GM12878 (cell line): ENCODE measurements around the gene EHD4. TPM values are rescaled to one million over a fixed set of nuclear protein-coding genes. Genes with fewer than 3 reads are reported as not detected.

ENCODE experiments used
- ATAC-seq: fragments of 200-7000 bp; cut with Tn5 transposase; 3 replicates; pipeline ENCODE4 v1.9.1; 2020; ENCODE audit warnings: mild to moderate bottlenecking, moderate library complexity
- BruUV-seq: library from RNA; stranded (reverse); fragments of 400-500 nt; replicated peaks from 2 replicates; lab custom pipeline; 2021; lab: Mats Ljungman, UMichigan
- CTCF ChIA-PET: fragments of 300-600 bp; sonication (Branson Sonifier 250); formaldehyde crosslinking; extraction: SDS; loops from one replicate; lab custom pipeline; 2021; ENCODE audit warnings: inconsistent platforms; lab: Yijun Ruan, JAX
- POLR2A ChIA-PET: fragments of 350-600 bp; formaldehyde crosslinking; extraction: SDS; loops from one replicate; lab custom pipeline; 2021; ENCODE audit warnings: inconsistent platforms; lab: Charles Lee
- RAD21 ChIA-PET: fragments of 300-600 bp; sonication (Branson Sonifier 250); formaldehyde crosslinking; loops from one replicate; lab custom pipeline; 2023; ENCODE audit warnings: antibody characterized with exemption; ENCODE audit not compliant: unreplicated experiment; lab: Charles Lee
- SMC1A ChIA-PET: fragments of 300-600 bp; sonication (Branson Sonifier 250); formaldehyde crosslinking; loops from one replicate; lab custom pipeline; 2023; ENCODE audit not compliant: unreplicated experiment, uncharacterized antibody; lab: Charles Lee
- DNase-seq: peaks from one replicate; pipeline ENCODE4 v3.0.0-alpha.2; 2011; ENCODE audit warnings: low read depth, low spot score
- FAIRE-seq: peaks from 3 replicates; lab custom pipeline; 2011; peaks lifted over from hg19 to GRCh38; lab: Jason Lieb, UNC
- H2AFZ ChIP-seq: 2 replicates; pipeline ENCODE4 v1.6.0; 2011; ENCODE audit warnings: low read depth, low read length, control low read depth; ENCODE audit not compliant: control insufficient read depth
- H3K27ac ChIP-seq: 2 replicates; pipeline ENCODE4 v1.5.1; 2011; ENCODE audit warnings: control low read depth; ENCODE audit not compliant: control insufficient read depth, insufficient read depth
- H3K27me3 ChIP-seq, 2 experiments: replicated peaks in 1 of 2; 2 replicates each; pipeline versions ENCODE4 v1.6.0 to v1.6.1; 2011; ENCODE audit warnings: low read length in 1 of 2; ENCODE audit not compliant: control insufficient read depth in 2 of 2, insufficient read depth in 2 of 2
- H3K36me3 ChIP-seq, 2 experiments: 2 replicates each; pipeline ENCODE4 v1.5.1; 2011; ENCODE audit warnings: low read length in 1 of 2; ENCODE audit not compliant: control insufficient read depth in 2 of 2, insufficient read depth in 2 of 2
- H3K4me1 ChIP-seq: 2 replicates; pipeline ENCODE4 v1.6.1; 2011; ENCODE audit warnings: mild to moderate bottlenecking, low read length, moderate library complexity, mixed read lengths; ENCODE audit not compliant: control insufficient read depth, insufficient read depth
- H3K4me2 ChIP-seq: 2 replicates; pipeline ENCODE4 v1.6.0; 2011; ENCODE audit warnings: control low read depth; ENCODE audit not compliant: control insufficient read depth, insufficient read depth
- H3K4me3 ChIP-seq: fragments of 200-600 bp; sonication (generic); 2 replicates; pipeline ENCODE4 v1.5.1; 2016
- H3K79me2 ChIP-seq: 2 replicates; pipeline ENCODE4 v1.6.0; 2011; ENCODE audit warnings: low read length; ENCODE audit not compliant: control insufficient read depth, insufficient read depth
- H3K9ac ChIP-seq: 2 replicates; pipeline ENCODE4 v1.8.0; 2011; ENCODE audit warnings: low read length, control low read depth, mixed read lengths; ENCODE audit not compliant: control insufficient read depth, insufficient read depth
- H3K9me3 ChIP-seq: replicated peaks from 3 replicates; pipeline ENCODE4 v1.5.1; 2011; ENCODE audit warnings: mild to moderate bottlenecking, low read length; ENCODE audit not compliant: control insufficient read depth, insufficient read depth
- H4K20me1 ChIP-seq: 2 replicates; pipeline ENCODE4 v1.6.0; 2011; ENCODE audit not compliant: control insufficient read depth, insufficient read depth
- CBX3 ChIP-seq: fragments of 200-600 bp; sonication (generic); IDR thresholded peaks from 2 replicates; pipeline ENCODE4 v1.6.1; 2016; ENCODE audit warnings: low read depth, borderline replicate concordance
- DPF2 ChIP-seq: fragments of 450-650 bp; IDR thresholded peaks from 2 replicates; pipeline ENCODE4 v1.6.1; 2017; ENCODE audit warnings: mild to moderate bottlenecking
- EP300 ChIP-seq, 2 experiments: fragments of 150-350 bp in 1 of 2; IDR thresholded peaks; 2 replicates each; pipeline ENCODE4 v1.6.1; 2011 to 2012; ENCODE audit warnings: low read depth in 2 of 2, low read length in 2 of 2, borderline replicate concordance in 1 of 2, improper control_type of control experiment in 1 of 2, inconsistent platforms in 1 of 2; ENCODE audit not compliant: control insufficient read depth in 1 of 2
- IRF4 ChIP-seq: IDR thresholded peaks from 2 replicates; pipeline ENCODE4 v1.6.1; 2011; ENCODE audit warnings: low read depth, low read length
- JUND ChIP-seq: IDR thresholded peaks from 2 replicates; pipeline ENCODE4 v1.6.1; 2012; ENCODE audit warnings: low read depth, mild to moderate bottlenecking, low read length, improper control_type of control experiment, moderate library complexity
- NBN ChIP-seq: fragments of 450-650 bp; IDR thresholded peaks from 2 replicates; pipeline ENCODE4 v1.6.1; 2016
- NFIC ChIP-seq: IDR thresholded peaks from 2 replicates; pipeline ENCODE4 v1.6.1; 2012; ENCODE audit warnings: low read depth, mild to moderate bottlenecking, inconsistent platforms, low read length, moderate library complexity
- NFXL1 ChIP-seq: fragments of 450-650 bp; IDR thresholded peaks from 2 replicates; pipeline ENCODE4 v1.6.1; 2017; ENCODE audit warnings: antibody characterized with exemption, mild to moderate bottlenecking, borderline replicate concordance
- NR2C1 ChIP-seq: fragments of 450-650 bp; IDR thresholded peaks from 2 replicates; pipeline ENCODE4 v1.6.1; 2017; ENCODE audit warnings: antibody characterized with exemption, mild to moderate bottlenecking, moderate library complexity
- NRF1 ChIP-seq: conservative IDR thresholded peaks from 2 replicates; pipeline ENCODE4 v1.6.1; 2011; ENCODE audit warnings: mild to moderate bottlenecking, low read depth, low read length, improper control_type of control experiment
- RAD51 ChIP-seq: fragments of 450-650 bp; IDR thresholded peaks from 2 replicates; pipeline ENCODE4 v1.6.1; 2016; ENCODE audit warnings: moderate library complexity, mild to moderate bottlenecking, inconsistent platforms
- RUNX3 ChIP-seq: IDR thresholded peaks from 2 replicates; pipeline ENCODE4 v1.6.1; 2012; ENCODE audit warnings: low read length, inconsistent platforms
- WRNIP1 ChIP-seq: IDR thresholded peaks from 2 replicates; pipeline ENCODE4 v1.6.1; 2011; ENCODE audit warnings: low read depth, low read length, improper control_type of control experiment, borderline replicate concordance
- WGBS: methylation state at CpG from one replicate; pipeline ENCODE4 v1.1.6; 2016; ENCODE audit warnings: low lambda C conversion rate; ENCODE audit not compliant: insufficient replicate concordance, insufficient coverage; ENCODE audit errors: missing lambda C conversion rate; 5-methylcytosine and 5-hydroxymethylcytosine counted together
- in situ Hi-C: fragments of 300-500 bp; cut with MboI; formaldehyde crosslinking; loops from 9 replicates; pipeline ENCODE4 v1.14.3; 2018; ENCODE audit warnings: mixed read lengths
- intact Hi-C: fragments of 100-400 bp; cut with micrococcal nuclease; formaldehyde crosslinking; loops from one replicate; pipeline ENCODE4 v1.14.2; 2022; ENCODE audit not compliant: unreplicated experiment
- polyA plus RNA-seq, 11 experiments: library from polyadenylated mRNA; depleted of rRNA in 4 of 11; unstranded in 6 of 11; stranded (reverse) in 5 of 11; fragments of >200 nt; fragmentation: Nextera tagmentation in 4 of 11; fragmentation: Illumina TruSeq in 1 of 11; extraction: Ambion mirVana in 4 of 11; extraction: Trizol in 1 of 11; gene quantifications; 1 replicate in 1 of 11; 2 replicates in 10 of 11; pipeline versions ENCODE4 v1.2.1 to v1.2.3, GENCODE V29; 2011 to 2016; ENCODE audit warnings: inconsistent platforms in 2 of 11, missing spikeins in 2 of 11, low read depth in 1 of 11
- total RNA-seq, 4 experiments: library from RNA; depleted of rRNA in 3 of 4; stranded (reverse); fragments of >200 nt in 3 of 4; fragmentation: Illumina TruSeq in 1 of 4; extraction: Trizol in 1 of 4; gene quantifications; 2 replicates each; pipeline versions ENCODE4 v1.2.1 to v1.2.3, GENCODE V29; 2013 to 2021
- TF ChIP-seq, protein P1 (sequence below): fragments of 450-650 bp; IDR thresholded peaks from 2 replicates; pipeline ENCODE4 v1.6.1; 2014; ENCODE audit warnings: mild to moderate bottlenecking
- TF ChIP-seq, protein P2 (sequence below): fragments of 450-650 bp; formaldehyde crosslinking; IDR thresholded peaks from 2 replicates; pipeline ENCODE4 v1.5.0; 2022; ENCODE audit warnings: mild to moderate bottlenecking, missing genetic modification characterization
- TF ChIP-seq, protein P3 (sequence below): fragments of 450-650 bp; formaldehyde crosslinking; IDR thresholded peaks from 2 replicates; pipeline ENCODE4 v1.4.0; 2020; ENCODE audit warnings: mild to moderate bottlenecking, moderate library complexity

EHD4 gene
- total and polyA plus RNA-seq, 10 of the 15 experiments (the other 5 are each of a cell fraction or from before 2014, with no cell fraction given) = 4.2 to 62.9 (median 44.7) TPM

DNA sequence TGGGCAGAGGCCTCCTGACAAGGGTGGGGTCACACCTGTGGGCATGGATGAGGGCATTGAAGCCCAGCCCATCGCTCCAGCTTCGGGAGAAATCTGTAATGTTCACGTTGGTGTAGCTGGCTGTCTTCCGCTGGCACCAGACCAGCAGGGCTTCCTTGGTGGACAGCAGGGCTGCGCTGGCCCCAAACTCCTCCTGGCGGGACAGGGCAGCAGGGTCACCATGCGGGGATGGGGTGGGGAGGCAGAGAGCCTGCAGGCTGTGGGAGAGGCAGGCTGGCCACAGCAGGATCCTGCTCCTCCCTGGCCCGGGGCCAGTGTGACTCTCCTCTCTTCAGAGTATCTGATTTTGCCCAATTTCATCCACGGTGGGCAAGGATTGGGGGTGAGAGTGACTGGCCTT, 84.5 kb downstream of the EHD4 start:
- Histone ChIP-seq H3K4me2 (no peak overlapping the region), H2AFZ (no peak overlapping the region), H3K36me3 (no peaks in the 10 kb centered on the region), H3K4me1 (peaks cover 4% of the 10 kb centered on the region), H4K20me1 (no peaks in the 10 kb centered on the region), H3K79me2 (no peaks in the 10 kb centered on the region), H3K9ac (no peak overlapping the region), H3K4me3 (no peak overlapping the region), H3K27ac (no peak overlapping the region), H3K9me3 (no peaks in the 10 kb centered on the region), H3K27me3 (no peaks in the 10 kb centered on the region)
- 68% methylated on average over 9 of the region's 9 CpGs for WGBS
- no TSS peak for BruUV-seq
- ChIA-PET CTCF (interaction anchor here (0.6 to 2.6 kb wide), 2 partner anchors 17 to 34 kb away, joined by 3 to 7 read pairs; no protein-coding TSS in a partner anchor), RAD21 (no interaction called here), POLR2A (no interaction called here), SMC1A (no interaction called here)
- FAIRE-seq = no peak
- no peak for DNase-seq
- in situ Hi-C loops = no loop called here
- no peak for ATAC-seq
- intact Hi-C loops = no loop called here
- TF ChIP-seq EP300 (IDR thresholded peaks at IDR 0.05; ENCODE audit: borderline replicate concordance in 1 of 2, control insufficient read depth in 1 of 2, low read depth in 2 of 2, low read length in 2 of 2) (no peak), CBX3 (no peak), NFXL1 (no peak), JUND (no peak), DPF2 (no peak), NFIC (no peak), WRNIP1 (no peak), RUNX3 (no peak), RAD51 (no peak), NBN (no peak), IRF4 (no peak), NR2C1 (no peak), NRF1 (no peak)
- TF ChIP-seq, protein P1, sequence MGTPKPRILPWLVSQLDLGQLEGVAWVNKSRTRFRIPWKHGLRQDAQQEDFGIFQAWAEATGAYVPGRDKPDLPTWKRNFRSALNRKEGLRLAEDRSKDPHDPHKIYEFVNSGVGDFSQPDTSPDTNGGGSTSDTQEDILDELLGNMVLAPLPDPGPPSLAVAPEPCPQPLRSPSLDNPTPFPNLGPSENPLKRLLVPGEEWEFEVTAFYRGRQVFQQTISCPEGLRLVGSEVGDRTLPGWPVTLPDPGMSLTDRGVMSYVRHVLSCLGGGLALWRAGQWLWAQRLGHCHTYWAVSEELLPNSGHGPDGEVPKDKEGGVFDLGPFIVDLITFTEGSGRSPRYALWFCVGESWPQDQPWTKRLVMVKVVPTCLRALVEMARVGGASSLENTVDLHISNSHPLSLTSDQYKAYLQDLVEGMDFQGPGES = no peak
- TF ChIP-seq, protein P2, sequence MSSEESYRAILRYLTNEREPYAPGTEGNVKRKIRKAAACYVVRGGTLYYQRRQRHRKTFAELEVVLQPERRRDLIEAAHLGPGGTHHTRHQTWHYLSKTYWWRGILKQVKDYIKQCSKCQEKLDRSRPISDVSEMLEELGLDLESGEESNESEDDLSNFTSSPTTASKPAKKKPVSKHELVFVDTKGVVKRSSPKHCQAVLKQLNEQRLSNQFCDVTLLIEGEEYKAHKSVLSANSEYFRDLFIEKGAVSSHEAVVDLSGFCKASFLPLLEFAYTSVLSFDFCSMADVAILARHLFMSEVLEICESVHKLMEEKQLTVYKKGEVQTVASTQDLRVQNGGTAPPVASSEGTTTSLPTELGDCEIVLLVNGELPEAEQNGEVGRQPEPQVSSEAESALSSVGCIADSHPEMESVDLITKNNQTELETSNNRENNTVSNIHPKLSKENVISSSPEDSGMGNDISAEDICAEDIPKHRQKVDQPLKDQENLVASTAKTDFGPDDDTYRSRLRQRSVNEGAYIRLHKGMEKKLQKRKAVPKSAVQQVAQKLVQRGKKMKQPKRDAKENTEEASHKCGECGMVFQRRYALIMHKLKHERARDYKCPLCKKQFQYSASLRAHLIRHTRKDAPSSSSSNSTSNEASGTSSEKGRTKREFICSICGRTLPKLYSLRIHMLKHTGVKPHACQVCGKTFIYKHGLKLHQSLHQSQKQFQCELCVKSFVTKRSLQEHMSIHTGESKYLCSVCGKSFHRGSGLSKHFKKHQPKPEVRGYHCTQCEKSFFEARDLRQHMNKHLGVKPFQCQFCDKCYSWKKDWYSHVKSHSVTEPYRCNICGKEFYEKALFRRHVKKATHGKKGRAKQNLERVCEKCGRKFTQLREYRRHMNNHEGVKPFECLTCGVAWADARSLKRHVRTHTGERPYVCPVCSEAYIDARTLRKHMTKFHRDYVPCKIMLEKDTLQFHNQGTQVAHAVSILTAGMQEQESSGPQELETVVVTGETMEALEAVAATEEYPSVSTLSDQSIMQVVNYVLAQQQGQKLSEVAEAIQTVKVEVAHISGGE = no peak
- TF ChIP-seq, protein P3, sequence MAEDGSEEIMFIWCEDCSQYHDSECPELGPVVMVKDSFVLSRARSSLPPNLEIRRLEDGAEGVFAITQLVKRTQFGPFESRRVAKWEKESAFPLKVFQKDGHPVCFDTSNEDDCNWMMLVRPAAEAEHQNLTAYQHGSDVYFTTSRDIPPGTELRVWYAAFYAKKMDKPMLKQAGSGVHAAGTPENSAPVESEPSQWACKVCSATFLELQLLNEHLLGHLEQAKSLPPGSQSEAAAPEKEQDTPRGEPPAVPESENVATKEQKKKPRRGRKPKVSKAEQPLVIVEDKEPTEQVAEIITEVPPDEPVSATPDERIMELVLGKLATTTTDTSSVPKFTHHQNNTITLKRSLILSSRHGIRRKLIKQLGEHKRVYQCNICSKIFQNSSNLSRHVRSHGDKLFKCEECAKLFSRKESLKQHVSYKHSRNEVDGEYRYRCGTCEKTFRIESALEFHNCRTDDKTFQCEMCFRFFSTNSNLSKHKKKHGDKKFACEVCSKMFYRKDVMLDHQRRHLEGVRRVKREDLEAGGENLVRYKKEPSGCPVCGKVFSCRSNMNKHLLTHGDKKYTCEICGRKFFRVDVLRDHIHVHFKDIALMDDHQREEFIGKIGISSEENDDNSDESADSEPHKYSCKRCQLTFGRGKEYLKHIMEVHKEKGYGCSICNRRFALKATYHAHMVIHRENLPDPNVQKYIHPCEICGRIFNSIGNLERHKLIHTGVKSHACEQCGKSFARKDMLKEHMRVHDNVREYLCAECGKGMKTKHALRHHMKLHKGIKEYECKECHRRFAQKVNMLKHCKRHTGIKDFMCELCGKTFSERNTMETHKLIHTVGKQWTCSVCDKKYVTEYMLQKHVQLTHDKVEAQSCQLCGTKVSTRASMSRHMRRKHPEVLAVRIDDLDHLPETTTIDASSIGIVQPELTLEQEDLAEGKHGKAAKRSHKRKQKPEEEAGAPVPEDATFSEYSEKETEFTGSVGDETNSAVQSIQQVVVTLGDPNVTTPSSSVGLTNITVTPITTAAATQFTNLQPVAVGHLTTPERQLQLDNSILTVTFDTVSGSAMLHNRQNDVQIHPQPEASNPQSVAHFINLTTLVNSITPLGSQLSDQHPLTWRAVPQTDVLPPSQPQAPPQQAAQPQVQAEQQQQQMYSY = no peak
